Neutrophil (primary cell): ENCODE data around the gene SUSD4.

Experiments used
- H3K27ac ChIP-seq: fragments of 200-600 bp; sonication (generic); 2 replicates; pipeline ENCODE4 v1.5.1; 2016; ENCODE audit warnings: mild to moderate bottlenecking, moderate library complexity
- H3K27me3 ChIP-seq: fragments of 200-600 bp; sonication (generic); 2 replicates; pipeline ENCODE4 v1.6.0; 2016; ENCODE audit warnings: mild to moderate bottlenecking
- H3K36me3 ChIP-seq: fragments of 200-600 bp; sonication (generic); 2 replicates; pipeline ENCODE4 v1.5.1; 2017
- H3K4me1 ChIP-seq, 2 experiments: fragments of 200-600 bp in 1 of 2; sonication (generic) in 1 of 2; 1 replicate in 1 of 2; 2 replicates in 1 of 2; pipeline versions ENCODE4 v1.5.1 to v1.6.1; 2013 to 2016; ENCODE audit warnings: low read depth in 1 of 2, low read length in 1 of 2, mild to moderate bottlenecking in 1 of 2, moderate library complexity in 1 of 2; ENCODE audit not compliant: control insufficient read depth in 1 of 2, insufficient read depth in 1 of 2
- H3K4me3 ChIP-seq, 2 experiments: fragments of 200-600 bp in 1 of 2; sonication (generic) in 1 of 2; 1 replicate in 1 of 2; 2 replicates in 1 of 2; pipeline ENCODE4 v1.5.1; 2013 to 2016; ENCODE audit warnings: low read depth in 1 of 2, low read length in 1 of 2, mild to moderate bottlenecking in 1 of 2, moderate library complexity in 1 of 2
- H3K9me3 ChIP-seq: fragments of 200-600 bp; sonication (generic); 2 replicates; pipeline ENCODE4 v1.5.1; 2016
- CTCF ChIP-seq: fragments of 200-600 bp; sonication (generic); IDR thresholded peaks from 2 replicates; pipeline ENCODE4 v1.5.1; 2016; ENCODE audit warnings: antibody characterized with exemption

The SUSD4 gene

DNA sequence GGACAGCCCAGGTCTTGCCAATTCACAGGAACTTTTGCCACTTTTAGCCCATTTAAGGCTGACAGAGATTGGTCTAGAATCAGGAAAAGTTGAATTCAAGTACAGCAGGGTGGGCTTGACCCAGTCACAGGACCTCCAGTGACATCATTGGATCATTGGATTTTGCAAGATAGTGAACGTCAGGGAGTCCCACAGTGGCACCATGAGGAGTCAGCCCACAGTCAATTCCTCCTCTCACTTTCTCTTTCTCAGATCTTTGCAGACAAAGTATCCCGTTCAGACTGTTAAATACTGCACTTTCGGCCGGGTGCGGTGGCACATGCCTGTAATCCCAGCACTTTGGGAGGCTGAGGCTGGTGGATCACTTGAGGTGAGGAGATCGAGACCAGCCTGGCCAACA is 163.1 kb downstream of the SUSD4 start:
- H3K4me1 ChIP-seq = peaks cover 10 to 12% of the 10 kb centered on the region in 2 experiments
- H3K27me3 ChIP-seq = no peaks in the 10 kb centered on the region
- H3K9me3 ChIP-seq = no peaks in the 10 kb centered on the region
- no peak overlapping the region for H3K27ac ChIP-seq
- H3K4me3 ChIP-seq = no peak overlapping the region
- no peaks in the 10 kb centered on the region for H3K36me3 ChIP-seq
- no peak for TF ChIP-seq CTCF

- H3K4me3 ChIP-seq = no peak overlapping the region
- no peaks in the 10 kb centered on the region for H3K36me3 ChIP-seq
- no peaks in the 10 kb centered on the region for H3K9me3 ChIP-seq
- H3K27ac ChIP-seq = no peak overlapping the region
- H3K27me3 ChIP-seq = no peaks in the 10 kb centered on the region
- peaks cover 10 to 12% of the 10 kb centered on the region in 2 experiments for H3K4me1 ChIP-seq
- no peak for TF ChIP-seq CTCF
Measured at GRCh38 chr1:223199094-223199647, 164.8 kb downstream of the SUSD4 start.

DNA sequence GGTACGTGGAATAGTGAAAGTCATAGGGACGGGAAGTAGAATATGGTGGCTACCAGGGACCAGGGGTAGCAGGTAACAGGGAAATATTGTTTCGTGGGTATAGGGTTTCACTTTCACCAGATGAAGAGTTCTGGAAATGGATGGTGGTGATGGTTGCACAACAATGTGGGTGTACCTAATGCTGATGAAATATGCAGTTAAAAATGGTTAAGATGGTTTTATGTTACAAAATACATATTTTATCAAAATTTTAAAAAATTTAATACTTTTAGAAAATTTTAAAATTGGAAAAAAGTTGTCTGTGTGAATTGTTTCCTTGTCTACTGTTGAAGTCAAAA is 165.4 kb downstream of the SUSD4 start:
- Histone ChIP-seq H3K27ac (no peak overlapping the region), H3K36me3 (no peaks in the 10 kb centered on the region), H3K4me1 (peaks cover 10 to 12% of the 10 kb centered on the region in 2 experiments), H3K27me3 (no peaks in the 10 kb centered on the region), H3K9me3 (no peaks in the 10 kb centered on the region), H3K4me3 (no peak overlapping the region)
- no peak for TF ChIP-seq CTCF

DNA sequence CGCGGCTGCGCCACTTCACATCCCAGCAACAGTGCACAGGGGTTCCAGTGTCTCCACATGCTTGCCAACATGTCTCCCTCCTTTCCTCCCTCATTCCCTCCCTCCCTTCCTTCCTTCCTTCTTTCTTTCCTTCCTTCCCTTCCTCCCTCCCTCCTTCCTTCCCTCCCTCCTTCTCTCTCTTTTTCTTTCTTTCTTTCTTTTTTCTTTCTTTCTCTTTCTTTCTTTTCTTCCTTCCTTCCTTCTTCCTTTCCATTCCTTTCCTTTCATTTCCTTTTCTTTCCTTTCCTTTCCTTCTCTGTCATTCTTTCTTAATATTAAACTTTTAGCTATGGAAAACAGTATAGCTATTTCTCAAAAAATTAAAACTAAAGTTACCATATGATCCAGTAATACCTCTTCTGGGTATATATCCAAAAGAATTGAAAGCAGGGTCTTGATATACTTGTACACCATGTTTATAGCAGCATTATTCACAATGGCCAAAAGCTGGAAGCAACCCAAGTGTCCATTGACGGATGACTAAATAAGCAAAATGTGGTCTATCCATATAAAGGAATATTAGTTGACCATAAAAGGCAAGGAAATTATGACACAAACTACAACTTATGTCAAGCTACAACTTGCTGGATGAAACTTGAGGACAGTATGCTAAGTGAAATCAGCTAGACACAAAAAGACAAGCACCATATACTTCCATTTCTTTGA is 165.9 kb downstream of the SUSD4 start:
- Histone ChIP-seq H3K36me3 (no peaks in the 10 kb centered on the region), H3K4me1 (peaks cover 10 to 12% of the 10 kb centered on the region in 2 experiments), H3K4me3 (no peak overlapping the region), H3K9me3 (no peaks in the 10 kb centered on the region), H3K27ac (no peak overlapping the region), H3K27me3 (no peaks in the 10 kb centered on the region)
- TF ChIP-seq CTCF = no peak

- Histone ChIP-seq H3K36me3 (no peaks in the 10 kb centered on the region), H3K4me1 (peaks cover 0 to 3% of the 10 kb centered on the region in 2 experiments), H3K9me3 (no peaks in the 10 kb centered on the region), H3K4me3 (no peak overlapping the region), H3K27ac (no peak overlapping the region), H3K27me3 (no peaks in the 10 kb centered on the region)
- no peak for TF ChIP-seq CTCF
Measured at GRCh38 chr1:223189903-223190724, 173.9 kb downstream of the SUSD4 start.
